SK-N-DZ (cell line): ENCODE results near the gene DIS3L2.
"Not testable (repeated sequence)": the region's sequence is repeated elsewhere in the genome, so short reads cannot be mapped to it uniquely, and the experiment has no call there.

ENCODE experiments used
- DNase-seq: peaks from one replicate; pipeline ENCODE4 v3.0.0-alpha.2; 2015; ENCODE audit warnings: low spot score

Gene DIS3L2

GRCh38 chr2:231928901-231929725 is 32.4 kb upstream of the DIS3L2 start:
- DNase-seq = no peak

- DNase-seq = no peak
These were observed 31.4 kb upstream of the DIS3L2 start for GRCh38 chr2:231929961-231930592.

GRCh38 chr2:231930593-231931281 is 30.8 kb upstream of the DIS3L2 start:
- no peak for DNase-seq

GRCh38 chr2:231931481-231931915 is 30.0 kb upstream of the DIS3L2 start:
- DNase-seq = no peak

- no peak for DNase-seq
These were observed 28.9 kb upstream of the DIS3L2 start for GRCh38 chr2:231932711-231932970.

GRCh38 chr2:231932985-231933915 is 28.3 kb upstream of the DIS3L2 start:
- no peak for DNase-seq

GRCh38 chr2:231933916-231934401 is 27.6 kb upstream of the DIS3L2 start:
- no peak for DNase-seq

- no peak for DNase-seq
These were observed 26.9 kb upstream of the DIS3L2 start for GRCh38 chr2:231934441-231935206.

- no peak for DNase-seq
These were observed 26.3 kb upstream of the DIS3L2 start for GRCh38 chr2:231935207-231935524.

- DNase-seq = no peak
These were observed 25.7 kb upstream of the DIS3L2 start for GRCh38 chr2:231935815-231936214.

- DNase-seq = no peak
These were observed 25.0 kb upstream of the DIS3L2 start for GRCh38 chr2:231936491-231936890.

GRCh38 chr2:231937057-231937456 is 24.5 kb upstream of the DIS3L2 start:
- no peak for DNase-seq

GRCh38 chr2:231939022-231939421 is 22.5 kb upstream of the DIS3L2 start:
- no peak for DNase-seq

- DNase-seq = no peak
These were observed 20.7 kb upstream of the DIS3L2 start for GRCh38 chr2:231940795-231941194.

- no peak for DNase-seq
These were observed 19.8 kb upstream of the DIS3L2 start for GRCh38 chr2:231941673-231942072.

GRCh38 chr2:231942180-231942579 is 19.3 kb upstream of the DIS3L2 start:
- no peak for DNase-seq

GRCh38 chr2:231946241-231946814 is 15.2 kb upstream of the DIS3L2 start:
- DNase-seq = no peak

GRCh38 chr2:231947112-231947511 is 14.4 kb upstream of the DIS3L2 start:
- not testable (repeated sequence) for DNase-seq

- no peak for DNase-seq
These were observed 13.8 kb upstream of the DIS3L2 start for GRCh38 chr2:231947694-231948093.

GRCh38 chr2:231951452-231952035 is 10.0 kb upstream of the DIS3L2 start:
- no peak for DNase-seq
